Measurements from ENCODE around the gene PCDHGB4. TPM values are rescaled to one million over a fixed set of nuclear protein-coding genes. Genes with fewer than 3 reads are reported as not detected.

The PCDHGB4 gene
- total and polyA plus RNA-seq, 2 donors from 2014 or later = 1.0 to 6.1 TPM

GRCh38 chr5:141434006-141434405 is 46.5 kb downstream of the PCDHGB4 start:
- peaks cover 2 to 48% (median 16%) of the 10 kb centered on the region in 3 donors for H3K9me3 ChIP-seq (ENCODE audit: control insufficient read depth in 2 of 3, insufficient read depth in 1 of 3, low read length in 3 of 3)
- no peaks in the 10 kb centered on the region for H3K36me3 ChIP-seq (ENCODE audit: control insufficient read depth in 2 of 3, insufficient read depth in 3 of 3, low read length in 3 of 3)
- intact Hi-C loops (cut with DNase I) = no loop called here
- DNase-seq = no peak
- no peaks in the 10 kb centered on the region for H3K27me3 ChIP-seq (ENCODE audit: control insufficient read depth, insufficient read depth, low read length)
- no peak overlapping the region for H3K27ac ChIP-seq (ENCODE audit: low read depth in 2 of 2, low read length in 2 of 2)
- H3K4me3 ChIP-seq (ENCODE audit: low read length in 3 of 3) = no peak overlapping the region
- FAIRE-seq = no peak
- TF ChIP-seq CTCF (IDR thresholded peaks at IDR 0.05; ENCODE audit: borderline replicate concordance, extremely low read depth, insufficient read depth) = no peak
- no peak overlapping the region for H3K9ac ChIP-seq (ENCODE audit: low read length in 3 of 3)
- no peaks in the 10 kb centered on the region for H3K4me1 ChIP-seq (ENCODE audit: control insufficient read depth in 2 of 3, insufficient read depth in 2 of 3, low read depth in 1 of 3, low read length in 3 of 3)

GRCh38 chr5:141437221-141437620 is 49.7 kb downstream of the PCDHGB4 start:
- no peaks in the 10 kb centered on the region for H3K4me1 ChIP-seq (ENCODE audit: control insufficient read depth in 2 of 3, insufficient read depth in 2 of 3, low read depth in 1 of 3, low read length in 3 of 3)
- no peak overlapping the region for H3K4me3 ChIP-seq (ENCODE audit: low read length in 3 of 3)
- H3K27ac ChIP-seq (ENCODE audit: low read depth in 2 of 2, low read length in 2 of 2) = no peak overlapping the region
- no peaks in the 10 kb centered on the region for H3K36me3 ChIP-seq (ENCODE audit: control insufficient read depth in 2 of 3, insufficient read depth in 3 of 3, low read length in 3 of 3)
- H3K9ac ChIP-seq (ENCODE audit: low read length in 3 of 3) = no peak overlapping the region
- no peak for TF ChIP-seq CTCF (IDR thresholded peaks at IDR 0.05; ENCODE audit: borderline replicate concordance, extremely low read depth, insufficient read depth)
- no peak for DNase-seq
- no peaks in the 10 kb centered on the region for H3K27me3 ChIP-seq (ENCODE audit: control insufficient read depth, insufficient read depth, low read length)
- no peak for FAIRE-seq
- intact Hi-C loops (cut with DNase I) = no loop called here
- peaks cover 3 to 45% (median 10%) of the 10 kb centered on the region in 3 donors for H3K9me3 ChIP-seq (ENCODE audit: control insufficient read depth in 2 of 3, insufficient read depth in 1 of 3, low read length in 3 of 3)

GRCh38 chr5:141439411-141440141 is 52.1 kb downstream of the PCDHGB4 start:
- H3K4me3 ChIP-seq (ENCODE audit: low read length in 3 of 3) = no peak overlapping the region
- intact Hi-C loops (cut with DNase I) = no loop called here
- FAIRE-seq (no peak), DNase-seq (no peak)
- no peak overlapping the region for H3K9ac ChIP-seq (ENCODE audit: low read length in 3 of 3)
- H3K27ac ChIP-seq (ENCODE audit: low read depth in 2 of 2, low read length in 2 of 2) = no peak overlapping the region
- no peaks in the 10 kb centered on the region for H3K4me1 ChIP-seq (ENCODE audit: control insufficient read depth in 2 of 3, insufficient read depth in 2 of 3, low read depth in 1 of 3, low read length in 3 of 3)
- H3K27me3 ChIP-seq (ENCODE audit: control insufficient read depth, insufficient read depth, low read length) = no peaks in the 10 kb centered on the region
- H3K9me3 ChIP-seq (ENCODE audit: control insufficient read depth in 2 of 3, insufficient read depth in 1 of 3, low read length in 3 of 3) = peaks cover 3 to 31% (median 11%) of the 10 kb centered on the region in 3 donors
- H3K36me3 ChIP-seq (ENCODE audit: control insufficient read depth in 2 of 3, insufficient read depth in 3 of 3, low read length in 3 of 3) = no peaks in the 10 kb centered on the region
- no peak for TF ChIP-seq CTCF (IDR thresholded peaks at IDR 0.05; ENCODE audit: borderline replicate concordance, extremely low read depth, insufficient read depth)

Other genes with a start within 250 kb of the PCDHGB4 start
Only the 30 nearest of the 37 such genes appear.
- 2.4 TPM for gene PCDHB9, start 200.5 kb upstream of the PCDHGB4 start, total RNA-seq
- 0.47 TPM for gene PCDHB9, start 200.5 kb upstream of the PCDHGB4 start, polyA plus RNA-seq (ENCODE audit: insufficient read depth, low read depth, low replicate concordance)
- gene PCDHB10, start 195.3 kb upstream of the PCDHGB4 start, total RNA-seq = 2.3 TPM
- gene PCDHB10, start 195.3 kb upstream of the PCDHGB4 start, polyA plus RNA-seq (ENCODE audit: insufficient read depth, low read depth, low replicate concordance) = 0.73 TPM
- 4.3 TPM for gene PCDHB11, start 188.1 kb upstream of the PCDHGB4 start, total RNA-seq
- 0.47 TPM for gene PCDHB11, start 188.1 kb upstream of the PCDHGB4 start, polyA plus RNA-seq (ENCODE audit: insufficient read depth, low read depth, low replicate concordance)
- gene PCDHB12, start 179.0 kb upstream of the PCDHGB4 start, total RNA-seq = 2.5 TPM
- 0.77 TPM for gene PCDHB12, start 179.0 kb upstream of the PCDHGB4 start, polyA plus RNA-seq (ENCODE audit: insufficient read depth, low read depth, low replicate concordance)
- 5.9 TPM for gene PCDHB13, start 173.8 kb upstream of the PCDHGB4 start, total RNA-seq
- 0.86 TPM for gene PCDHB13, start 173.8 kb upstream of the PCDHGB4 start, polyA plus RNA-seq (ENCODE audit: insufficient read depth, low read depth, low replicate concordance)
- 6.2 TPM for gene PCDHB14, start 164.4 kb upstream of the PCDHGB4 start, total RNA-seq
- gene PCDHB14, start 164.4 kb upstream of the PCDHGB4 start, polyA plus RNA-seq (ENCODE audit: insufficient read depth, low read depth, low replicate concordance) = 2.0 TPM
- gene PCDHB15, start 142.3 kb upstream of the PCDHGB4 start, total RNA-seq = 6.0 TPM
- 1.8 TPM for gene PCDHB15, start 142.3 kb upstream of the PCDHGB4 start, polyA plus RNA-seq (ENCODE audit: insufficient read depth, low read depth, low replicate concordance)
- 0.94 TPM for gene SLC25A2, start 83.6 kb upstream of the PCDHGB4 start, total RNA-seq
- not detected for gene SLC25A2, start 83.6 kb upstream of the PCDHGB4 start, polyA plus RNA-seq (ENCODE audit: insufficient read depth, low read depth, low replicate concordance)
- gene TAF7, start 66.9 kb upstream of the PCDHGB4 start, total RNA-seq = 73.5 TPM
- 71.3 TPM for gene TAF7, start 66.9 kb upstream of the PCDHGB4 start, polyA plus RNA-seq (ENCODE audit: insufficient read depth, low read depth, low replicate concordance)
- 0.69 TPM for gene PCDHGA1, start 57.2 kb upstream of the PCDHGB4 start, total RNA-seq
- 0.19 TPM for gene PCDHGA1, start 57.2 kb upstream of the PCDHGB4 start, polyA plus RNA-seq (ENCODE audit: insufficient read depth, low read depth, low replicate concordance)
- gene PCDHGA2, start 48.9 kb upstream of the PCDHGB4 start, total RNA-seq = 4.7 TPM
- 0.73 TPM for gene PCDHGA2, start 48.9 kb upstream of the PCDHGB4 start, polyA plus RNA-seq (ENCODE audit: insufficient read depth, low read depth, low replicate concordance)
- gene PCDHGA3, start 43.9 kb upstream of the PCDHGB4 start, total RNA-seq = 4.0 TPM
- 0.22 TPM for gene PCDHGA3, start 43.9 kb upstream of the PCDHGB4 start, polyA plus RNA-seq (ENCODE audit: insufficient read depth, low read depth, low replicate concordance)
- 2.9 TPM for gene PCDHGB1, start 37.6 kb upstream of the PCDHGB4 start, total RNA-seq
- gene PCDHGB1, start 37.6 kb upstream of the PCDHGB4 start, polyA plus RNA-seq (ENCODE audit: insufficient read depth, low read depth, low replicate concordance) = 0.37 TPM
- gene PCDHGA4, start 32.7 kb upstream of the PCDHGB4 start, total RNA-seq = 3.9 TPM
- 0.13 TPM for gene PCDHGA4, start 32.7 kb upstream of the PCDHGB4 start, polyA plus RNA-seq (ENCODE audit: insufficient read depth, low read depth, low replicate concordance)
- 4.0 TPM for gene PCDHGB2, start 27.7 kb upstream of the PCDHGB4 start, total RNA-seq
- not detected for gene PCDHGB2, start 27.7 kb upstream of the PCDHGB4 start, polyA plus RNA-seq (ENCODE audit: insufficient read depth, low read depth, low replicate concordance)
- gene PCDHGA5, start 23.5 kb upstream of the PCDHGB4 start, total RNA-seq = 2.8 TPM
- gene PCDHGA5, start 23.5 kb upstream of the PCDHGB4 start, polyA plus RNA-seq (ENCODE audit: insufficient read depth, low read depth, low replicate concordance) = not detected
- 4.4 TPM for gene PCDHGB3, start 17.5 kb upstream of the PCDHGB4 start, total RNA-seq
- gene PCDHGB3, start 17.5 kb upstream of the PCDHGB4 start, polyA plus RNA-seq (ENCODE audit: insufficient read depth, low read depth, low replicate concordance) = 0.15 TPM
- gene PCDHGA6, start 13.8 kb upstream of the PCDHGB4 start, total RNA-seq = 7.2 TPM
- gene PCDHGA6, start 13.8 kb upstream of the PCDHGB4 start, polyA plus RNA-seq (ENCODE audit: insufficient read depth, low read depth, low replicate concordance) = 0.34 TPM
- gene PCDHGA7, start 5.0 kb upstream of the PCDHGB4 start, total RNA-seq = 4.1 TPM
- gene PCDHGA7, start 5.0 kb upstream of the PCDHGB4 start, polyA plus RNA-seq (ENCODE audit: insufficient read depth, low read depth, low replicate concordance) = 0.49 TPM
- gene PCDHGA8, start 4.9 kb downstream of the PCDHGB4 start, total RNA-seq = 1.8 TPM
- 0.09 TPM for gene PCDHGA8, start 4.9 kb downstream of the PCDHGB4 start, polyA plus RNA-seq (ENCODE audit: insufficient read depth, low read depth, low replicate concordance)
- gene PCDHGB5, start 10.2 kb downstream of the PCDHGB4 start, total RNA-seq = 12.3 TPM
- gene PCDHGB5, start 10.2 kb downstream of the PCDHGB4 start, polyA plus RNA-seq (ENCODE audit: insufficient read depth, low read depth, low replicate concordance) = 0.82 TPM
- gene PCDHGA9, start 15.1 kb downstream of the PCDHGB4 start, total RNA-seq = 7.6 TPM
- 0.54 TPM for gene PCDHGA9, start 15.1 kb downstream of the PCDHGB4 start, polyA plus RNA-seq (ENCODE audit: insufficient read depth, low read depth, low replicate concordance)
- gene PCDHGB6, start 20.3 kb downstream of the PCDHGB4 start, total RNA-seq = 7.5 TPM
- gene PCDHGB6, start 20.3 kb downstream of the PCDHGB4 start, polyA plus RNA-seq (ENCODE audit: insufficient read depth, low read depth, low replicate concordance) = 0.22 TPM
- 5.1 TPM for gene PCDHGA10, start 25.3 kb downstream of the PCDHGB4 start, total RNA-seq
- 0.47 TPM for gene PCDHGA10, start 25.3 kb downstream of the PCDHGB4 start, polyA plus RNA-seq (ENCODE audit: insufficient read depth, low read depth, low replicate concordance)
- 15.1 TPM for gene PCDHGB7, start 30.0 kb downstream of the PCDHGB4 start, total RNA-seq
- 1.0 TPM for gene PCDHGB7, start 30.0 kb downstream of the PCDHGB4 start, polyA plus RNA-seq (ENCODE audit: insufficient read depth, low read depth, low replicate concordance)
- 3.6 TPM for gene PCDHGA11, start 33.4 kb downstream of the PCDHGB4 start, total RNA-seq
- 0.37 TPM for gene PCDHGA11, start 33.4 kb downstream of the PCDHGB4 start, polyA plus RNA-seq (ENCODE audit: insufficient read depth, low read depth, low replicate concordance)
- 4.0 TPM for gene PCDHGA12, start 42.8 kb downstream of the PCDHGB4 start, total RNA-seq
- 0.24 TPM for gene PCDHGA12, start 42.8 kb downstream of the PCDHGB4 start, polyA plus RNA-seq (ENCODE audit: insufficient read depth, low read depth, low replicate concordance)
- gene PCDHGC3, start 88.3 kb downstream of the PCDHGB4 start, total RNA-seq = 51.5 TPM
- gene PCDHGC3, start 88.3 kb downstream of the PCDHGB4 start, polyA plus RNA-seq (ENCODE audit: insufficient read depth, low read depth, low replicate concordance) = 41.0 TPM
- gene PCDHGC4, start 97.3 kb downstream of the PCDHGB4 start, total RNA-seq = 1.5 TPM
- gene PCDHGC4, start 97.3 kb downstream of the PCDHGB4 start, polyA plus RNA-seq (ENCODE audit: insufficient read depth, low read depth, low replicate concordance) = not detected
- 1.4 TPM for gene PCDHGC5, start 101.4 kb downstream of the PCDHGB4 start, total RNA-seq
- gene PCDHGC5, start 101.4 kb downstream of the PCDHGB4 start, polyA plus RNA-seq (ENCODE audit: insufficient read depth, low read depth, low replicate concordance) = not detected

Measured in kidney (tissue), 14 donors.